SU-DHL-6 (cell line): ENCODE data around the gene RFESD.

Experiments
- EZH2phosphoT487 ChIP-seq: fragments of 200-600 bp; sonication (generic), shearing (Covaris generic); conservative IDR thresholded peaks from 2 replicates; pipeline ENCODE4 v1.6.1; 2018; ENCODE audit warnings: mild to moderate bottlenecking, antibody characterized with exemption, low read length, moderate library complexity, mixed read lengths
- TF ChIP-seq, protein P1 (sequence below): fragments of 200-600 bp; sonication (generic); IDR thresholded peaks from one replicate; pipeline ENCODE4 v1.5.1; 2017; ENCODE audit warnings: antibody characterized with exemption, mild to moderate bottlenecking, low read length, moderate library complexity; ENCODE audit not compliant: insufficient read depth, poor library complexity, severe bottlenecking

GRCh38 chr5:95699337-95699736 is 52.8 kb downstream of the RFESD start:
- TF ChIP-seq, protein P1, sequence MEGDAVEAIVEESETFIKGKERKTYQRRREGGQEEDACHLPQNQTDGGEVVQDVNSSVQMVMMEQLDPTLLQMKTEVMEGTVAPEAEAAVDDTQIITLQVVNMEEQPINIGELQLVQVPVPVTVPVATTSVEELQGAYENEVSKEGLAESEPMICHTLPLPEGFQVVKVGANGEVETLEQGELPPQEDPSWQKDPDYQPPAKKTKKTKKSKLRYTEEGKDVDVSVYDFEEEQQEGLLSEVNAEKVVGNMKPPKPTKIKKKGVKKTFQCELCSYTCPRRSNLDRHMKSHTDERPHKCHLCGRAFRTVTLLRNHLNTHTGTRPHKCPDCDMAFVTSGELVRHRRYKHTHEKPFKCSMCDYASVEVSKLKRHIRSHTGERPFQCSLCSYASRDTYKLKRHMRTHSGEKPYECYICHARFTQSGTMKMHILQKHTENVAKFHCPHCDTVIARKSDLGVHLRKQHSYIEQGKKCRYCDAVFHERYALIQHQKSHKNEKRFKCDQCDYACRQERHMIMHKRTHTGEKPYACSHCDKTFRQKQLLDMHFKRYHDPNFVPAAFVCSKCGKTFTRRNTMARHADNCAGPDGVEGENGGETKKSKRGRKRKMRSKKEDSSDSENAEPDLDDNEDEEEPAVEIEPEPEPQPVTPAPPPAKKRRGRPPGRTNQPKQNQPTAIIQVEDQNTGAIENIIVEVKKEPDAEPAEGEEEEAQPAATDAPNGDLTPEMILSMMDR: no peak
- no peak for TF ChIP-seq EZH2phosphoT487
